GM21447 (cell line): Measurements from ENCODE around the gene OGG1.

Experiments used
- ATAC-seq: cut with Tn5 transposase; IDR thresholded peaks from one replicate; pipeline ENCODE4 v1.9.1; 2021; ENCODE audit not compliant: unreplicated experiment

Gene OGG1

GRCh38 chr3:9782770-9783169, 33.0 kb downstream of the OGG1 start:
- no peak for ATAC-seq

- no peak for ATAC-seq
Observed at GRCh38 chr3:9783954-9784353, 34.2 kb downstream of the OGG1 start.

- ATAC-seq: no peak
Observed at GRCh38 chr3:9784965-9785364, 35.2 kb downstream of the OGG1 start.

GRCh38 chr3:9785602-9786001, 35.9 kb downstream of the OGG1 start:
- no peak for ATAC-seq

- ATAC-seq: no peak
Observed at GRCh38 chr3:9786209-9786739, 36.5 kb downstream of the OGG1 start.

- ATAC-seq: no peak
Observed at GRCh38 chr3:9786825-9787669, 37.3 kb downstream of the OGG1 start.

GRCh38 chr3:9787714-9788113, 38.0 kb downstream of the OGG1 start:
- ATAC-seq: no peak

- ATAC-seq: no peak
Observed at GRCh38 chr3:9791127-9791526, 41.4 kb downstream of the OGG1 start.

- ATAC-seq: no peak
Observed at GRCh38 chr3:9791790-9792404, 42.1 kb downstream of the OGG1 start.

GRCh38 chr3:9792405-9793160, 42.8 kb downstream of the OGG1 start, which contains the start of the genes ARPC4 and TADA3:
Gene ARPC4 (plus strand): TSS chr3:9793082. CDS start chr3:9793122, 40 bp downstream.
Gene TADA3 (minus strand): TSS chr3:9792473. CDS start chr3:9791466, 1,007 bp downstream.
- peak; percentile 81 for ATAC-seq

- no peak for ATAC-seq
Observed at GRCh38 chr3:9793161-9793781, 43.5 kb downstream of the OGG1 start.

- no peak for ATAC-seq
Observed at GRCh38 chr3:9794400-9794799, 44.6 kb downstream of the OGG1 start.

- no peak for ATAC-seq
Observed at GRCh38 chr3:9795207-9795606, 45.5 kb downstream of the OGG1 start.

GRCh38 chr3:9797196-9797945, 47.6 kb downstream of the OGG1 start:
- ATAC-seq: no peak

GRCh38 chr3:9800529-9800928, 50.8 kb downstream of the OGG1 start:
- ATAC-seq: no peak

- no peak for ATAC-seq
Observed at GRCh38 chr3:9803494-9803893, 53.7 kb downstream of the OGG1 start.

GRCh38 chr3:9804996-9805395, 55.2 kb downstream of the OGG1 start:
- no peak for ATAC-seq

GRCh38 chr3:9806137-9806536, 56.4 kb downstream of the OGG1 start:
- no peak for ATAC-seq
